Activated T-cell treated with anti-CD3 and anti-CD28 coated beads for 24 hours (primary cell): Measurements from ENCODE around the gene KCNJ12.

Source experiments
- DNase-seq: peaks from one replicate; pipeline ENCODE4 v3.0.0-alpha.2; 2020; ENCODE audit warnings: low read depth

The KCNJ12 gene

GRCh38 chr17:21368545-21369246, 7.5 kb upstream of the KCNJ12 start:
- DNase-seq, result no peak

- no peak for DNase-seq
Observed at GRCh38 chr17:21369395-21369794, 6.8 kb upstream of the KCNJ12 start.

GRCh38 chr17:21370430-21370829, 5.7 kb upstream of the KCNJ12 start:
- no peak for DNase-seq

- DNase-seq, result no peak
Observed at GRCh38 chr17:21371511-21372081, 4.6 kb upstream of the KCNJ12 start.

- DNase-seq, result no peak
Observed at GRCh38 chr17:21372256-21372954, 3.8 kb upstream of the KCNJ12 start.

GRCh38 chr17:21373036-21373435, 3.1 kb upstream of the KCNJ12 start:
- no peak for DNase-seq

GRCh38 chr17:21373696-21374440, 2.3 kb upstream of the KCNJ12 start:
- no peak for DNase-seq

GRCh38 chr17:21374441-21375161, 1.6 kb upstream of the KCNJ12 start:
- DNase-seq, result no peak

- DNase-seq, result no peak
Observed at GRCh38 chr17:21375162-21375560, 996 bp upstream of the KCNJ12 start.

- DNase-seq, result no peak
Observed at GRCh38 chr17:21375757-21376080, 438 bp upstream of the KCNJ12 start.

- DNase-seq, result no peak
Observed at GRCh38 chr17:21376759-21377690, 868 bp downstream of the KCNJ12 start.

- no peak for DNase-seq
Observed at GRCh38 chr17:21377705-21378396, 1.7 kb downstream of the KCNJ12 start.

- DNase-seq, result no peak
Observed at GRCh38 chr17:21378553-21378952, 2.4 kb downstream of the KCNJ12 start.

GRCh38 chr17:21379080-21379711, 3.0 kb downstream of the KCNJ12 start:
- no peak for DNase-seq

- DNase-seq, result no peak
Observed at GRCh38 chr17:21380659-21381058, 4.5 kb downstream of the KCNJ12 start.

- no peak for DNase-seq
Observed at GRCh38 chr17:21381076-21381706, 5.0 kb downstream of the KCNJ12 start.

- no peak for DNase-seq
Observed at GRCh38 chr17:21382560-21383495, 6.7 kb downstream of the KCNJ12 start.

GRCh38 chr17:21385281-21385845, 9.2 kb downstream of the KCNJ12 start:
- DNase-seq, result no peak
